Measurements from ENCODE around the gene S100PBP.

S100PBP gene

GRCh38 chr1:32867671-32868070 is 50.2 kb downstream of the S100PBP start:
- no peak for TF ChIP-seq ZFX (IDR thresholded peaks at IDR 0.05)
- TF ChIP-seq CTCF (conservative IDR thresholded peaks at IDR 0.05), result no peak
- no peak overlapping the region for H3K27ac ChIP-seq

GRCh38 chr1:32868085-32868484 is 50.6 kb downstream of the S100PBP start:
- H3K27ac ChIP-seq, result no peak overlapping the region
- TF ChIP-seq ZFX (IDR thresholded peaks at IDR 0.05) (no peak), CTCF (conservative IDR thresholded peaks at IDR 0.05) (no peak)

- no peak overlapping the region for H3K27ac ChIP-seq
- no peak for TF ChIP-seq CTCF (conservative IDR thresholded peaks at IDR 0.05)
- no peak for TF ChIP-seq ZFX (IDR thresholded peaks at IDR 0.05)
Measured at GRCh38 chr1:32868806-32869455, 51.5 kb downstream of the S100PBP start.

DNA sequence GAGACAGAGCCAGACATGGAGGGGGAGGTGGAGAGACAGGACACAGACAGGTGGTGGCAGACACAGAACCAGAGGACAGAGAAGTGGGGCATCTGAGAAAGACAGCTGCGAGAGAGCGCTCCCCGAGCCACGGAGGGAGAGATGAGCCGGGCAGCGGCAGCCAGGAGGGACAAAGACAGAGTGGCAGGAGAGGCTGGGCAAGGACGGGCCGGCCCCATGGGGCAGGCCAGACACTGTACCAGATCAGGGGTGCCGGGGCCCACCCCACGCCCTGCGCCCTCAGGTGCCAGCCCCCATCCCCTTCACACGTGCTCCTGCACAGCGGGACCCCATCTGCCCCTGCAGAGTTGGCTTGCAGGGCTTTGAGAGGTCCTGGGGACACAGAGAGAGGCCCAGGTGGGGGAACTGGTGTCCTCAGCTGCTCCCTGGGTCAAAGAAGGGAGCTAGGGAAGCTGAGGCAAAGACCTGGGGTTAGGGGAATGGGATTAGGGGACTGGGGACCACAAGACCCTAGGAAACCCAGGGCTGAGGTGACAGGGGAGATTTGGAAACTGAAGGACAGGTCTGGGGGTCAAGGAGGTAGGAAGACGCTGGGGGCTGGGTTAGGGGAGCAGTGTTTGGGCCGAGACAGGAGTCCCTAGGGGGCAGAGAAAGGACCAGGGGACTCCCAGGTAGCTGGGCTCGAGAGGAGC is 52.6 kb downstream of the S100PBP start:
- TF ChIP-seq ZFX (IDR thresholded peaks at IDR 0.05), result no peak
- TF ChIP-seq CTCF (conservative IDR thresholded peaks at IDR 0.05), result no peak
- no peak overlapping the region for H3K27ac ChIP-seq

GRCh38 chr1:32870615-32871363 is 53.3 kb downstream of the S100PBP start, which contains the start of gene FNDC5:
Gene FNDC5, minus strand, starts transcription at chr1:32870912.
- H3K27ac ChIP-seq, result no peak within 1 kb of the TSS
- TF ChIP-seq CTCF (conservative IDR thresholded peaks at IDR 0.05) (no peak), ZFX (IDR thresholded peaks at IDR 0.05) (no peak)

DNA sequence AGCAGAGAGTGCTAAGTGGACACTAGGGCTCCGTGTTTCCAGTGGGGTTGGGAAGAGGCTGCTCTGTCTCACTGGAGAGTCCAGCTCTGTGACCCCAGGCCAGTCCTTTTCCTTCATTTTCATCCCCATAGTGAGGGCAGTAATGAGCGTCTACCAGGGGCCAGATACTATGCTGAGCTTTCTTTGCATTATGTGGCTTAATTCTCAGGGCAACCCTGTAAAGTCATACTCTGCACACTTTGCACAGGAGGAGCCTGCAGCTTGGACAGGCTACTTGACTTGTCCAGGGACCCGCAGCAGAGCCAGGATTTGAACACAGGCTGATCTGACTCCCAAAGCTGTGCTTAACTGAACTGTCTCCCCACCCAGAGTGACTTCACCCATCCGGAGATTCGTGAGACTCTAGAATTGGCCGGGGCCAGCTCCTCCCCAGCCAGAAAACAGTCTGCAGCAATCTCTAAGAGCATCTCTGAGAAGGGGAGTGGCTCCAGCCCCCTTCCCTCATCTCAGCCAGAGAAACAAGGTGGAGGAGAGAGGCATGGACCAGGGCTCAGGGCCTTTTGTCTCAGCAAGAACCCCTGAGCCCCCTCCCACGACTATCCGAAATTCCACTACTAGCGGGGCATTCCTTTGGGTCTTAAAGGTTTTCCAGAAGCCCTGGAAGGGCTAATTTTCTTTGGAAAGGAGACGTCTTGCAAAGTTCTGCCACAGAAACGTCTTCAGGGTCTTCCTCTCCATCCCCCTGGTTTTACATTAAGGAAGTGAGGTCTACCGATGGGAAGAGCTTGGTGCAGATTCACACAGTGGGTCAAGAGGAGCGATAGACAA is 54.1 kb downstream of the S100PBP start:
- no peak overlapping the region for H3K27ac ChIP-seq
- TF ChIP-seq ZFX (IDR thresholded peaks at IDR 0.05) (no peak), CTCF (conservative IDR thresholded peaks at IDR 0.05) (no peak)
